Astrocyte (in vitro differentiated cells and primary cell): ENCODE data around the gene CPED1. TPM values are rescaled to one million over a fixed set of nuclear protein-coding genes. Genes with fewer than 3 reads are reported as not detected.

ENCODE experiments used
- DNase-seq: peaks from one replicate; pipeline ENCODE4 v3.0.0-alpha.2; 2010; ENCODE audit warnings: low read depth
- FAIRE-seq: peaks from 2 replicates; lab custom pipeline; 2011; peaks lifted over from hg19 to GRCh38; lab: Jason Lieb, UNC
- H2AFZ ChIP-seq: 2 replicates; pipeline ENCODE4 v1.6.0; 2012; ENCODE audit warnings: low read depth, low read length, inconsistent platforms
- H3K27ac ChIP-seq: 2 replicates; pipeline ENCODE4 v1.5.1; 2011; ENCODE audit warnings: low read depth, low read length, inconsistent platforms
- H3K27me3 ChIP-seq: 2 replicates; pipeline ENCODE4 v1.6.0; 2011; ENCODE audit warnings: low read length, inconsistent platforms; ENCODE audit not compliant: insufficient read depth
- H3K36me3 ChIP-seq: 2 replicates; pipeline ENCODE4 v1.5.1; 2011; ENCODE audit warnings: low read length, inconsistent platforms; ENCODE audit not compliant: insufficient read depth
- H3K4me1 ChIP-seq: 2 replicates; pipeline ENCODE4 v1.5.1; 2011; ENCODE audit warnings: low read length, inconsistent platforms; ENCODE audit not compliant: insufficient read depth
- H3K4me2 ChIP-seq: 2 replicates; pipeline ENCODE4 v1.6.0; 2012; ENCODE audit warnings: low read length, inconsistent platforms
- H3K4me3 ChIP-seq: 2 replicates; pipeline ENCODE4 v1.5.1; 2011; ENCODE audit warnings: low read depth, mild to moderate bottlenecking, low read length, inconsistent platforms; ENCODE audit not compliant: insufficient read depth
- H3K79me2 ChIP-seq: 2 replicates; pipeline ENCODE4 v1.6.0; 2012; ENCODE audit warnings: mild to moderate bottlenecking, low read length, inconsistent platforms; ENCODE audit not compliant: insufficient read depth
- H3K9ac ChIP-seq: 2 replicates; pipeline ENCODE4 v1.6.0; 2012; ENCODE audit warnings: mild to moderate bottlenecking, low read length, inconsistent platforms
- H3K9me3 ChIP-seq: 2 replicates; pipeline ENCODE4 v1.5.1; 2012; ENCODE audit warnings: low read depth, mild to moderate bottlenecking, low read length, inconsistent platforms; ENCODE audit not compliant: insufficient read depth
- H4K20me1 ChIP-seq: 2 replicates; pipeline ENCODE4 v1.6.0; 2012; ENCODE audit warnings: low read length, inconsistent platforms; ENCODE audit not compliant: insufficient read depth
- H3K27ac Mint-ChIP-seq: one replicate; pipeline ENCODE4 v1.8.0; 2021; ENCODE audit warnings: mild to moderate bottlenecking, mixed read lengths; ENCODE audit not compliant: unreplicated experiment
- H3K27me3 Mint-ChIP-seq: one replicate; pipeline ENCODE4 v1.8.0; 2021; ENCODE audit warnings: low read depth, mixed read lengths; ENCODE audit not compliant: unreplicated experiment
- H3K36me3 Mint-ChIP-seq: one replicate; pipeline ENCODE4 v1.8.0; 2021; ENCODE audit warnings: low read depth, mixed read lengths; ENCODE audit not compliant: unreplicated experiment
- H3K4me1 Mint-ChIP-seq: one replicate; pipeline ENCODE4 v1.8.0; 2021; ENCODE audit warnings: low read depth, mixed read lengths; ENCODE audit not compliant: unreplicated experiment
- H3K4me3 Mint-ChIP-seq: one replicate; pipeline ENCODE4 v1.8.0; 2021; ENCODE audit warnings: mild to moderate bottlenecking, moderate library complexity, mixed read lengths; ENCODE audit not compliant: unreplicated experiment
- H3K9me3 Mint-ChIP-seq: one replicate; pipeline ENCODE4 v1.8.0; 2021; ENCODE audit warnings: mild to moderate bottlenecking, mixed read lengths; ENCODE audit not compliant: unreplicated experiment
- CTCF ChIP-seq: IDR thresholded peaks from 2 replicates; pipeline ENCODE4 v1.5.1; 2011; ENCODE audit warnings: low read depth, mild to moderate bottlenecking, inconsistent platforms, low read length, moderate library complexity; ENCODE audit not compliant: insufficient read depth
- EZH2 ChIP-seq: IDR thresholded peaks from 2 replicates; pipeline ENCODE4 v1.6.1; 2012; ENCODE audit warnings: mild to moderate bottlenecking, low read length, inconsistent platforms; ENCODE audit not compliant: insufficient read depth
- total RNA-seq: library from RNA; stranded (reverse); gene quantifications from 2 replicates; pipeline ENCODE4 v1.2.1, GENCODE V29; 2021

The CPED1 gene
- total RNA-seq, 1 donor from 2014 or later, result 6.1 TPM

- Mint-ChIP-seq H3K4me3 (no peak overlapping the region), H3K27ac (no peak overlapping the region), H3K9me3 (no peaks in the 10 kb centered on the region), H3K27me3 (no peaks in the 10 kb centered on the region), H3K36me3 (no peaks in the 10 kb centered on the region), H3K4me1 (no peaks in the 10 kb centered on the region)
- FAIRE-seq (no peak), DNase-seq (no peak)
- no peaks in the 10 kb centered on the region for H3K79me2 ChIP-seq
- H3K36me3 ChIP-seq, result no peaks in the 10 kb centered on the region
- TF ChIP-seq CTCF, result no peak
- no peak for TF ChIP-seq EZH2
- H3K4me3 ChIP-seq, result no peak overlapping the region
- no peak overlapping the region for H3K4me2 ChIP-seq
- no peaks in the 10 kb centered on the region for H4K20me1 ChIP-seq
- no peaks in the 10 kb centered on the region for H3K27me3 ChIP-seq
- no peaks in the 10 kb centered on the region for H3K4me1 ChIP-seq
- H3K9ac ChIP-seq, result no peak overlapping the region
- H3K27ac ChIP-seq, result no peak overlapping the region
- H3K9me3 ChIP-seq, result no peaks in the 10 kb centered on the region
- no peak overlapping the region for H2AFZ ChIP-seq
Measured at GRCh38 chr7:121180436-121181063, 192.0 kb downstream of the CPED1 start.

DNA sequence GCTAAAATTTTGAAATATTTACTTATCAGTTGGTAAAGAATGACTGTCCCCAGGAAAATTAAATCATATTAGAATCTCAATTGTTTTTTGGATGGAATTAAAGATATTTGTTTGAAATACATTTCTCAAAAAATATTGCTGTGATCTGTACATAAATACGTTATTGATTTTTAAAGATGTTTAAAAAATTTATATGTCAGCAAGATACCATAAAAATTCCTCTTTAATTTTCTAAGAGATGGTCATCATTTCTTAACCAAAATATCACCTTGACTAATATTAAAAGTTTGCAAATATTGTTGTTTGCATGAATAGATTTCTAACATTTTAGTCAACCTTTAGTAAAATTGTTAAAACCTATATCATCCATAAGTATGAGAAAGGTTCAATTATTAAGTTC is 192.8 kb downstream of the CPED1 start:
- TF ChIP-seq EZH2, result no peak
- TF ChIP-seq CTCF, result no peak
- no peaks in the 10 kb centered on the region for H3K9me3 Mint-ChIP-seq
- H3K9ac ChIP-seq, result no peak overlapping the region
- no peaks in the 10 kb centered on the region for H3K27me3 Mint-ChIP-seq
- H3K27ac ChIP-seq, result no peak overlapping the region
- no peaks in the 10 kb centered on the region for H3K4me1 Mint-ChIP-seq
- no peaks in the 10 kb centered on the region for H3K79me2 ChIP-seq
- H3K27ac Mint-ChIP-seq, result no peak overlapping the region
- H3K4me2 ChIP-seq, result no peak overlapping the region
- no peaks in the 10 kb centered on the region for H3K36me3 ChIP-seq
- no peaks in the 10 kb centered on the region for H3K4me1 ChIP-seq
- H3K4me3 ChIP-seq, result no peak overlapping the region
- H3K4me3 Mint-ChIP-seq, result no peak overlapping the region
- no peaks in the 10 kb centered on the region for H3K36me3 Mint-ChIP-seq
- H2AFZ ChIP-seq, result no peak overlapping the region
- no peaks in the 10 kb centered on the region for H3K9me3 ChIP-seq
- H3K27me3 ChIP-seq, result no peaks in the 10 kb centered on the region
- H4K20me1 ChIP-seq, result no peaks in the 10 kb centered on the region
- no peak for FAIRE-seq
- DNase-seq, result no peak

DNA sequence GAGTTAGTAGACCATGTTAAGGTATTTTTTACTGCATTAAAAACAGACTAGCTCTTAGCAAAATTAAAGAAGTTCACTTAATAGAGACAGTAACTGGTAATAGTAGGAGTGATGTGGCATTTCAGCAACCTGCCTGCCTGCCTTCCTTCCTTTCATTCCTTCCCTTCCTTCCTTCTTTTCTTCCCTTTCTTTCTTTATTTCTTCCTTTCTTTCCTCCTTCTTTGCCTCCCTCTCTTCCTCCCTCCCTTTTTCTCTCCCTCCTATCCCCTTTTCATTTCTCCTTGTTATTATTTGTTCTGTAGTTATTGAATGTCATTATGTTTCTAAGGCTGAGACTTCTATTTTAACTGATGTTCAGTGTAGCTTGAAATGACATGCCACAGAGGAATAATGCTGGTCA is 193.8 kb downstream of the CPED1 start:
- Histone ChIP-seq H3K9ac (no peak overlapping the region), H3K36me3 (no peaks in the 10 kb centered on the region), H2AFZ (no peak overlapping the region), H3K27me3 (no peaks in the 10 kb centered on the region), H4K20me1 (no peaks in the 10 kb centered on the region), H3K4me1 (no peaks in the 10 kb centered on the region), H3K27ac (no peak overlapping the region), H3K4me3 (no peak overlapping the region), H3K4me2 (no peak overlapping the region), H3K9me3 (no peaks in the 10 kb centered on the region), H3K79me2 (no peaks in the 10 kb centered on the region)
- DNase-seq, result no peak
- no peak for TF ChIP-seq EZH2
- TF ChIP-seq CTCF, result no peak
- H3K4me3 Mint-ChIP-seq, result no peak overlapping the region
- H3K4me1 Mint-ChIP-seq, result no peaks in the 10 kb centered on the region
- FAIRE-seq, result no peak
- no peaks in the 10 kb centered on the region for H3K9me3 Mint-ChIP-seq
- no peaks in the 10 kb centered on the region for H3K27me3 Mint-ChIP-seq
- H3K36me3 Mint-ChIP-seq, result no peaks in the 10 kb centered on the region
- no peak overlapping the region for H3K27ac Mint-ChIP-seq
